MM.1S (cell line): ENCODE data around the gene NDUFC2.

Experiments
- CTCF ChIP-seq: fragments of 300-600 bp; sonication (generic); IDR thresholded peaks from 2 replicates; pipeline ENCODE4 v1.5.1; 2016; ENCODE audit warnings: antibody characterized with exemption, low read length, mixed read lengths
- EZH2 ChIP-seq: fragments of 300-600 bp; sonication (generic); optimal IDR thresholded peaks from 2 replicates; pipeline ENCODE3; 2017; ENCODE audit warnings: low read depth, mild to moderate bottlenecking, antibody characterized with exemption, low read length, mixed read lengths

GRCh38 chr11:78057462-78058055 lies 22.1 kb downstream of the NDUFC2 start:
- TF ChIP-seq EZH2 (no peak), CTCF (no peak)
